ENCODE measurements around the gene CFAP100. TPM values are rescaled to one million over a fixed set of nuclear protein-coding genes. Genes with fewer than 3 reads are reported as not detected.

Gene CFAP100
- total RNA-seq, 1 experiment from 2014 or later, result not detected

DNA sequence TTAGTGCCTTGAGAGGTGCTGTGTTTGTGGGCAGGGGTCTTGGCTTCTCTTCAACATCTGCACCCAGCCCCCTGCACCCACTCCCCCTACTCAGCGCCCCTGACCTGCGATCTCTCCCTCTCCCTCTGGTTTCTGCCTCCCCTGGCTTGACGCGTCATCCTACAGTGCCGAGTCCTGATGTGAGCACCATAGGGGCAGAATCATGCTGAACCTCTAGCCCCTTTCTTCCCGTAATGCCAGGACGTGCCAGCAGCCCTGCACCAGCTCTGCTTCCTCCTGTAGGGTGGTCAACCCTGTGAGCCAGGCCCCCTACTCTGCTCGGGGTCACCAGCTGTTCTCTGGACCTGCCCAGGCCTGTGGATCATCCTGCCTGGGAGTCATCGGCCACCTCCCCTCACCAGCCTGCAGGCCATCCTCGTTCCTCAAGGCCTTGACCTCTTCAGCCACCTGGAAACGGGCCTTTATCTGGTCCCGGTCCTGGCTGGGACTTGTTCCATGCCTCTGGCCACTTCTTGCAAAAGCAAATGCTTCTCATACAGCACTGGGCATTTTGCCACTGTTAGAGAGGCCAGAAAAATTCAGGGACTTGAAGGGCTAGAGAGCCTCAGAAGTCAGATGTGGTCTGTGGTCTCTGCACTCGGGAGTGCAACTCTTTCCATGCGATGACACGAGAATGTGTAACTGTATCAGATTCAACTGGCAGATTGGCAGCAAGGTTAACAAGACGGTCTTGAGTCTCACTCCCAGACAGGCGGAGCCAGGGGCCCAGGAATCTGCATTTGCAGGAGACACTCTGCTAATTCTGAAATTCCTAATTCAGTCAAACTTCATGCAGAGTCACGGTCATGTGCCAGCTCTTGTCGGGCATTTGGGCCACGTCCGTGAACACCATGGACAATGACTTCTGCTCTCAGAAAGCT is 20.8 kb upstream of the CFAP100 start:
- DNase-seq (ENCODE audit: low spot score), result no peak

DNA sequence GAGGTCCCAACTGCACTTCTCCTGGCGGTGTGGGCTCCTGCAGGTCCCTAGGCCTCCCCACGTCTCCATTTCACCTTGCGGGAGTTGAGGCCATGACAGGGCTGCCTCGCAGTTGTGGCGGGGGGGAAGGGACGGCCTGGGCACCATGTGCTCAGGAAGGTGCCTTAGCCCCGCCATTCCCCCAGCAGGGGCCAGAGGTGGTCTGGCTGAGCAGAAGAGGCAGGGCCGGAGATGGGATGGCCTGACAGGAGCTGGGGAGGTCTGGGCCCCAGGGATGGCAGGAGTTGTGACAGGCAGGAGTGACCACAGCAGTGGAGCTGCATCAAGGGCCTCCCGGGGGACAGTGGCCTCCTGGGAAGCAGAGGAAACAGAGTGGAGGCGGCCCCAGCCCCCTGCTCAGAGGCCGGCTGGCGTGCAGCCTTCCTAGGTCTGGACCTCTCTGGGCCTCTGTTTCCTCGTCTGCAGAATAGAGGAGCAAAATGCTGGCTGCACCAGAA is 18.8 kb upstream of the CFAP100 start:
- DNase-seq (ENCODE audit: low spot score), result no peak

- DNase-seq (ENCODE audit: low spot score), result no peak
Observed at GRCh38 chr3:126376444-126376843, 18.3 kb upstream of the CFAP100 start.

DNA sequence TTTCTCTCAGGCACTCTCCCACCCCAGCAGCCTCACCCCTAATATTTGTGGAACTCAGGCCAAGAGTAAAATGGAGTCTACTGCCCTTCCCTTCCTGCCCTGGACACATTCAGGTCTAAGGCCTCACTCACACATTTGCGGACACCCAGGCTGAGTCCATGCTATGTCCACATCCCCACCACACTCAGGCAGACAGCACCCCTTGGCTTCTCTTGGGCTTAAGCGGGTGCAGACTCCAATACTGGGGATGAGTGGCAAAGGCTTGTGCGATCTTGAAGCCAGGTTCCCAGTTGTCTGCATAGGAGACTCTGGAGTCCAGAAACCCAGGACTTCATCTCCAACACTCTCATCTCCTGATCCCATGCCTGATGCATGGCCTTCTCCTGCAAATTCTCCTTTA is 17.5 kb upstream of the CFAP100 start:
- DNase-seq (ENCODE audit: low spot score), result no peak

DNA sequence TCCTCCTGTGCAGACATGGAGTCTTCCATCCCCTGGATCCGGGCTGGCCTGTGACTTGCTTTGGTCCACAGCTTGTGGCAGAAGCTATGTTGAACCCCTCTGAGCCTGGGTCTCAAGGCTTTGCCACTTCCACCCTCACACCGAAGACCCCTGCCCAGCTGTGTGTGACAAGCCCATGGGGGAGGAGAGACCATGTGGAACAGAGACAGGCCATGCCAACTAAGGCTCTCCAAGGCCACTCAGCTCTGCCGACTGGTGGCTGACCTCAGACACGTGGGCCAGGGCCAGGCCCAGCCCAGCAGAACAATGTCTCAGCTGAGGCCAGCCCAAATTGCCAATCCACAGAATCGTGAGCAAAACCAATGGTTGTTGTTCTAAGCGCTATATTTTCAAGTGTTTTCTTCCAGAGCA is 16.4 kb upstream of the CFAP100 start:
- no peak for DNase-seq (ENCODE audit: low spot score)

GRCh38 chr3:126380011-126380768 is 14.5 kb upstream of the CFAP100 start:
- DNase-seq (ENCODE audit: low spot score), result no peak

GRCh38 chr3:126381966-126382365 is 12.7 kb upstream of the CFAP100 start:
- DNase-seq (ENCODE audit: low spot score), result no peak

DNA sequence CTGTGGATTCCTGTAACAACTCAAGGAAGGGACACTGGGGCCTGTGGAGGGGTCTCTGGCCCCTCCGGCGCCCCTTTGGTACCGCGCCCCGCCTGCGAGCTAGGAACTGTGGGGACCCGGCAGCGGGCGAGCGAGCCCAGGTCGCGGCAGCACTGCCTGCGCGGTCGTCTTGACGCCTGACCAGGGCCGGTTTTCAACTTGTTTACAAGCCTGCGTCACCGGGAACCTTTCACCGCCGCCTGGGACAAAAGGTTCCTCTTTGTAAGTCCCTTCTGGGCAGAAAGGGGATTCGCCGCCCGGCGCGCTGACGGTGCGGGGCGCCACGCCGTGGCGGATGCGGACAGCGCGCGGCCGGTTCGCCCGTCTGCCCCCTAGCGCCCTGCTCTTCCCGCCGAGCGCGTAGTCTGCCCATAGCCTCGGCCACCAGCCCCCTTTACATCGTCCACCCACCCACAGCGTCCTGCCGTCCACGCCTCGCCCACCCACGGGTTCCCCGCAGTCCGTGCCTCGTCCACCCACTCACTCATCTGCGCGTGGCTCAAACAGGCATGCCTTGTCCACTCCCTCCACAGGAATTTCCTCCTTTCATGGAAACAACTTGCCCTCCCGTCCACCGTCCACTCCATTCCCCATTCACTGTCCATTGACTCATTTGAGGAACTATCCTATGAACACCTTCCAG is 5.5 kb upstream of the CFAP100 start:
- DNase-seq (ENCODE audit: low spot score), result peak; percentile 86

DNA sequence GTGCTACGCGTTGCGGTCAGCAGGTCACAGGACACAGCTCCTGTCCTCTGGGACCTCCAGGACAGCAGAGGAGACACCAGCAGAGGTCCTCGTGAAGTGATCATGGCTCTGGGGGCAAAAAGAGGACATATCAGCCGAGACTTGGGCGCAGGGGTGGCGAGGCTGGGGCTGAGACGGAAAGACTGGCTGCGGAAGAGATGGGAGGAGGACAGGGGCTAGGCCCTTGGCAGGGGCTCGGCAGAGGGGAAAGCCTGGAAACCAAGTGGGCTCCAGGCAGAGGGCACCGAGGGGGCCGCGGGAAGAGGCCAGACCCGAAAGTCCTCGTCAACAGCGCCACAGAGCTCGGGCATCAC is 4.9 kb upstream of the CFAP100 start:
- no peak for DNase-seq (ENCODE audit: low spot score)

DNA sequence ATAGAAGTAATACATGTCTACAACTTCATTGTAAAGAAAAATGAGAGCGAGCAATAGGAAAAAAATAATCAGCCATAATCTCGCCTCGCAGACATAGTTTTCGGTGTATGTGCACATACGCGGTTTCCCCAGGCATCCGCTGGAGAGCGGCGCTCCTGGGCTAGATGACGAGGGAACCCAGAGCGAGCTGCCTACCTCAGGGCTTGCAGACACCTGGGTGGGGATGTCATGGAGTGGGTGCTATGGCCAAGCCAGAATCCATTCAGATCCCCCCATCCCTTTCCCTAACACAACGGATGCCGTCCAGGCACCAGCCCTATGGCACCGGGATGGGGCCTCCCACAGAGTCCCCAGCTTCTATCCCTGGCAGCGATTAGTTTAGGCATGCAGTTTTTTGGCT is 4.5 kb upstream of the CFAP100 start:
- DNase-seq (ENCODE audit: low spot score), result no peak

- DNase-seq (ENCODE audit: low spot score), result no peak
Observed at GRCh38 chr3:126390751-126391150, 4.0 kb upstream of the CFAP100 start.

DNA sequence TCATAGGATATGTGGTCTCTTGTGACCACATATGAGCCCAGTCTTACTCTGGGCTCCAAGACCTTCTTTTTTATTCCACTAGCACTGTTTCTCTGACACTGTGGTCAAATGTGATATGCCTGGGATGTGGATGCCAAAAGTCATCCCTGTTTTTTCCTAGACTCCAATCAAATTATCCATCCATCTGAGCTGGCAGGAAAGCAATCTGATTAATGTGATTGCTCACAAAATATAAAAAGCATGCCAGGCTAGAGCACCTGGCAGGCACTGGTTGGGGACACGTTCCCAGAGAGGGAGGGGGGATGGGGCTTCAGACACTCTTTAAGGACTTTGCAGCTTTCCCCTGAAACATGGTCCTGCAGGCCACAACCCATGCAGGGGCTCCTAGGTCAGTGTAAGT is 3.1 kb upstream of the CFAP100 start:
- DNase-seq (ENCODE audit: low spot score), result no peak

GRCh38 chr3:126392246-126392645 is 2.5 kb upstream of the CFAP100 start:
- DNase-seq (ENCODE audit: low spot score), result no peak

- no peak for DNase-seq (ENCODE audit: low spot score)
Observed at GRCh38 chr3:126393563-126393962, 1.1 kb upstream of the CFAP100 start.

DNA sequence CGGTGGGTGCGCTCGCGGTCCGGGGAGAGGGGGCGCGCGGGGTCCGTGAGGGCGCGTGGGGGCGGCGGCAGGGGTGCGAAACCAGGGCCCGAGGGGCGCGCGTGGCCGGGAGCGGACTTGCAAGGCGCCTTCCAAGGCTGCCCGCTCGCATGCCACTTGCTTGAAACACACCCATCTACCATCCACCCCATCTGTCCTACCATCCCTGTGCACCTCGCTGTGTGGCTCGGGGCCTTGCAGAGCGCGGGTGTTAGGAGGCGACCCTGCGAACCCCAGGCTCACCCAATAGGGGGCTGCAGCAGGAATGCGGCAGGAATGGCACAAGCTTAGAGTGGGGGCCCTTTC is 240 bp downstream of the CFAP100 start:
- no peak for DNase-seq (ENCODE audit: low spot score)

DNA sequence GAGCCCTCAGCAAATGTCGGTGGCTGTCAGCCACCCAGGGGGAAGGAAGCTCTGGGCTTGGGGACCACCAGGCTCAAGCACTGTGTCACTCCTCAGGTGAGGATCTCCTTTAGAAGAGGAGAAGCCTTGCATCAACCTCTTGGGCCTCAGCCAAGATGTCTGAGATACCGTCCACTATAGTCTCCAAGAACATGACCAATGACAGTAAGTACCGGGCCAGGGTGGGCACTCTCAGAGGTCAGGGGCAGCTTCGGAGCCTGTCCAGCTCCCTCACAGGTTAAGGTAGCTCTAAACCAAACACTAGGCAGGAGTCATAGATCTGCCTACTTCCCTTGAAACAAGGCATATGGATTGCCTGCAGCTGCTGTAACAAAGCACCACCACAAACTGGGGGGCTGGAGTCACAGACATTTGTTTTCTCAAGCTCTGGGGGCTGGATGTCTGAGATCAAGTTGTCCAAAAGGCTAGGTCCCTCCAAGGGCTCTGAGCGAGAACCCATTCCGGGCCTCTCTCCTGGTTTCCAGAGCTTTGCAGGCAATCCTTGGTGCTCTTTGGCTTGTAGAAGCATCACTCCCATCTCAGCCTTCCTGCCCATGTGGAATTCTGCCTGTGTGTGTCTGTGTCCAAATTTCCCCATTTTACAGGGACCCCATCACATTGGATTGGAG is 1.3 kb downstream of the CFAP100 start:
- DNase-seq (ENCODE audit: low spot score), result no peak

GRCh38 chr3:126396536-126396935 is 1.8 kb downstream of the CFAP100 start:
- no peak for DNase-seq (ENCODE audit: low spot score)

DNA sequence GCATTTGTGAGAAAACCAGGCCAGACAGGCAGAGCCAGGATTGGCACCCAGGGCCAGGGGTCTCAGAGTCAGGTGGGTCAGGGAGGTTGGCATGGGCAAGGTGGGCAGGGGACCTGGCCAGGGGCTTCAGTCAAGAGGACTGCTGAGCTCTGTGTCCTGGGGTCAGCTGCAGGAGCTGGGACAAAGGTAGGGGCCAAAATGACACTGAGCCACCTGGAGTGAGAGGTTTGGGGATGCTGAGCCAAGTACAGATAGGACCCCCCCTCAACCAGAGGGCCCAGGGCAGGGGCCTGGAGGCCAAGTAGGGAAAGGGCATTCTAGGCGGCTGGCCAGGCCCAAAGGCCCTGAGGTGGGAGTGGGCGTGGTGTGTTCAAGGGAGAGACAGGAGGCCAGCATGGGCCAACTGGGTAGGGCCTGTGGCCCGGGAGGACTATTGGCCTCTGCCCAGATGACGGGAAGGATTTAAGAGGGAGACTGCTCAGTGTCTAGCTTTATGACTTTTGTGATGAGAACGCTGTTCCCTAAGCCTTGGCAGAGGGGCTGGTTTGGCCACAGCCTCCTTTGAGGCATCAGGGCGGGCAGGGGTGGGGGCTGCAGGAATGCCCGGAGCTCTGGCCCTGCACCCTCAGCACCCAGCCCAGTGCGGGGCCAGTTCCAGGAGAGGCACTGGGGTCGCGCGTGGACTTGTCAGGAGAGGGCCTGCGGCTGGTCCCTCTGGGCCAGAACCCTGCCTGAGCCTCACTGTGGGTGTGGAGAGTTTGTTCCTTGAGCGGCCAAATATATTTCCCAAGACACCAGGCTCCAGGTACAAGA is 3.1 kb downstream of the CFAP100 start:
- no peak for DNase-seq (ENCODE audit: low spot score)

GRCh38 chr3:126398423-126399350 is 4.0 kb downstream of the CFAP100 start:
- no peak for DNase-seq (ENCODE audit: low spot score)

DNA sequence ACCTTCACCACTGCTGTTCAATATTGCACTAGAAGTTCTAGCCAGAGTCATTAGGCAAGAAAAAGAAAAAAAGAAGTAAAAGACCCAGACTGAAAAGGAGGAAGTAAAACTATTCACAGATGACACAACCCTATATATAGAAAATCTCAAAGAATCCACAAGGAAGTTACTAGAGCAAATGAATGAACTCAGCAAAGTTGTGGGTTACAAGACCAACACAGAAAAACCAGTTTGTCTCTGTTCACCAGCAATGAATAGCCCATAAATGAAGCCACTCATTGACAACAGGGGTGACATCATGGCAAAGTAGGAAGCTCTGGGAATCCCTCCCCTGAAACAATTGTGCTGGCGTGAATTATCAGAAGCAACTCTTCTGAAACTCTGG is 4.6 kb downstream of the CFAP100 start:
- DNase-seq (ENCODE audit: low spot score), result no peak
